Body of pancreas (tissue), 4 donors: Measurements from ENCODE around the gene NDST4.

Experiments used
- POLR2A ChIP-seq, 3 donors: fragments of 450-650 bp; IDR thresholded peaks; one replicate each; pipeline ENCODE4 v1.6.1; 2016; ENCODE audit warnings: antibody characterized with exemption in 3 of 3, mild to moderate bottlenecking in 2 of 3
- TF ChIP-seq, protein P1 (sequence below), 7 experiments: fragments of 450-650 bp in 4 of 7; fragments of 200-600 bp in 3 of 7; sonication (generic) in 3 of 7; IDR thresholded peaks; one replicate each; pipeline ENCODE4 v1.5.1; 2016 to 2019; ENCODE audit warnings: antibody characterized with exemption in 7 of 7

DNA sequence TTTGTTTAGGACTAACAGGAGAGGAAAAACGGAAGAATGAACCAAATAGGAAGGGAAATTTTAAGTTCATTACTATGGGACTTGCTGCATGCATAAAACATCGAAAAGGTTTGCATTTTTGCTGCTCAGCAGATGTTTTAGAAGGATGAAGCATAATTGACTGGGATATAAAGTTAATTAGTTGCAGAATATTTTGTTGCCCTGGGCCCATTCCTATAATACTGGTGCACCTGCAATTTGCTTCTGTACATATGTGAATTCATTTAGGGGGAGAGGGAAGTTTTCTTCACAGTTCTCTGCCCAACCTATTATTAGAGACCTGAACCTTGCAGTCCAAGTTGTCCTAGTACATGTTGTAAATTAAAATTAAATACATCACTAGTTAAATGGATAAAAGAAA lies 282.8 kb downstream of the NDST4 start:
- TF ChIP-seq, protein P1, sequence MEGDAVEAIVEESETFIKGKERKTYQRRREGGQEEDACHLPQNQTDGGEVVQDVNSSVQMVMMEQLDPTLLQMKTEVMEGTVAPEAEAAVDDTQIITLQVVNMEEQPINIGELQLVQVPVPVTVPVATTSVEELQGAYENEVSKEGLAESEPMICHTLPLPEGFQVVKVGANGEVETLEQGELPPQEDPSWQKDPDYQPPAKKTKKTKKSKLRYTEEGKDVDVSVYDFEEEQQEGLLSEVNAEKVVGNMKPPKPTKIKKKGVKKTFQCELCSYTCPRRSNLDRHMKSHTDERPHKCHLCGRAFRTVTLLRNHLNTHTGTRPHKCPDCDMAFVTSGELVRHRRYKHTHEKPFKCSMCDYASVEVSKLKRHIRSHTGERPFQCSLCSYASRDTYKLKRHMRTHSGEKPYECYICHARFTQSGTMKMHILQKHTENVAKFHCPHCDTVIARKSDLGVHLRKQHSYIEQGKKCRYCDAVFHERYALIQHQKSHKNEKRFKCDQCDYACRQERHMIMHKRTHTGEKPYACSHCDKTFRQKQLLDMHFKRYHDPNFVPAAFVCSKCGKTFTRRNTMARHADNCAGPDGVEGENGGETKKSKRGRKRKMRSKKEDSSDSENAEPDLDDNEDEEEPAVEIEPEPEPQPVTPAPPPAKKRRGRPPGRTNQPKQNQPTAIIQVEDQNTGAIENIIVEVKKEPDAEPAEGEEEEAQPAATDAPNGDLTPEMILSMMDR (IDR thresholded peaks at IDR 0.05), result no peak
- no peak for TF ChIP-seq POLR2A (IDR thresholded peaks at IDR 0.05)
